Prostate gland (tissue), 2 donors: ENCODE results near the gene DMRTC1B. TPM values are rescaled to one million over a fixed set of nuclear protein-coding genes. Genes with fewer than 3 reads are reported as not detected.
"Not testable (repeated sequence)": the region's sequence is repeated elsewhere in the genome, so short reads cannot be mapped to it uniquely, and the experiment has no call there.

ENCODE experiments used
- DNase-seq: peaks from one replicate; pipeline ENCODE4 v3.0.0-alpha.2; 2019; ENCODE audit warnings: low spot score
- H3K27ac ChIP-seq, 2 donors: fragments of 200-600 bp; sonication (generic); 2 replicates each; pipeline ENCODE4 v1.5.1; 2017 to 2019
- H3K27me3 ChIP-seq: fragments of 200-600 bp; sonication (generic); replicated peaks from 2 replicates; pipeline ENCODE4 v1.5.1; 2019; ENCODE audit not compliant: insufficient read depth
- H3K36me3 ChIP-seq, 2 donors: fragments of 200-600 bp; sonication (generic); 1 replicate in 1 of 2; 2 replicates in 1 of 2; pipeline versions ENCODE4 v1.5.1 to v1.8.1; 2017 to 2019
- H3K4me1 ChIP-seq: fragments of 200-600 bp; sonication (generic); replicated peaks from 2 replicates; pipeline ENCODE4 v1.5.1; 2019
- H3K4me3 ChIP-seq, 2 donors: fragments of 200-600 bp; sonication (generic); 2 replicates each; pipeline ENCODE4 v1.5.1; 2017 to 2019
- H3K9me3 ChIP-seq: fragments of 200-600 bp; sonication (generic); 2 replicates; pipeline ENCODE4 v1.5.1; 2017
- WGBS: methylation state at CpG from one replicate; pipeline ENCODE4 v1.1.5; 2018; 5-methylcytosine and 5-hydroxymethylcytosine counted together
- intact Hi-C: fragments of 100-400 bp; cut with DNase I; formaldehyde crosslinking; loops from one replicate; pipeline ENCODE4 v1.14.2; 2022
- small RNA-seq, 2 donors: library from RNA; depleted of rRNA; stranded (forward); fragments of <200 nt; gene quantifications; one replicate each; pipeline ENCODE3, GENCODE V24; 2016
- total RNA-seq, 2 donors: library from RNA; depleted of rRNA; stranded (reverse); fragments of >200 nt; gene quantifications; one replicate each; pipeline ENCODE4 v1.1.0, GENCODE V29; 2016

DMRTC1B gene
- total RNA-seq, 2 donors from 2014 or later, result 2.8 to 4.4 TPM

GRCh38 chrX:72783365-72783936, 6.8 kb downstream of the DMRTC1B start:
- H3K9me3 ChIP-seq, H3K4me3 ChIP-seq, DNase-seq, H3K4me1 ChIP-seq, H3K27ac ChIP-seq, intact Hi-C loops, H3K27me3 ChIP-seq, H3K36me3 ChIP-seq: not testable (repeated sequence)
- no CpG with 5 or more reads among the region's 8 CpGs for WGBS

- H3K4me3 ChIP-seq, H3K9me3 ChIP-seq, intact Hi-C loops, H3K36me3 ChIP-seq, H3K27ac ChIP-seq, H3K27me3 ChIP-seq, DNase-seq, H3K4me1 ChIP-seq: not testable (repeated sequence)
- WGBS, result no CpG with 5 or more reads among the region's 6 CpGs
These were observed 7.3 kb downstream of the DMRTC1B start for GRCh38 chrX:72783964-72784363.

- intact Hi-C loops, H3K4me1 ChIP-seq, H3K27ac ChIP-seq, H3K4me3 ChIP-seq, H3K9me3 ChIP-seq, H3K36me3 ChIP-seq, DNase-seq, H3K27me3 ChIP-seq: not testable (repeated sequence)
- no CpG with 5 or more reads among the region's 1 CpG for WGBS
These were observed 11.5 kb downstream of the DMRTC1B start for GRCh38 chrX:72788142-72788541.

- H3K27ac ChIP-seq, H3K4me1 ChIP-seq, intact Hi-C loops, H3K9me3 ChIP-seq, DNase-seq, H3K27me3 ChIP-seq, H3K36me3 ChIP-seq, H3K4me3 ChIP-seq: not testable (repeated sequence)
- no CpG with 5 or more reads among the region's 3 CpGs for WGBS
These were observed 13.7 kb downstream of the DMRTC1B start for GRCh38 chrX:72790390-72790789.

GRCh38 chrX:72808110-72808509, 31.4 kb downstream of the DMRTC1B start, which contains the start of gene FAM236D:
Gene FAM236D, minus strand, starts transcription at chrX:72808210. Its CDS starts 100 bp downstream, at chrX:72808110.
- H3K36me3 ChIP-seq, intact Hi-C loops, H3K9me3 ChIP-seq, H3K4me1 ChIP-seq, H3K27ac ChIP-seq, DNase-seq, H3K27me3 ChIP-seq, H3K4me3 ChIP-seq: not testable (repeated sequence)
- no CpG with 5 or more reads among the region's 13 CpGs for WGBS

- H3K36me3 ChIP-seq, H3K4me1 ChIP-seq, intact Hi-C loops, H3K27ac ChIP-seq, H3K27me3 ChIP-seq, H3K4me3 ChIP-seq, H3K9me3 ChIP-seq, DNase-seq: not testable (repeated sequence)
- WGBS, result no CpG with 5 or more reads among the region's 13 CpGs
These were observed 54.0 kb downstream of the DMRTC1B start for GRCh38 chrX:72830701-72831100.

- H3K4me3 ChIP-seq, H3K9me3 ChIP-seq, DNase-seq, intact Hi-C loops, H3K4me1 ChIP-seq, H3K36me3 ChIP-seq, H3K27me3 ChIP-seq, H3K27ac ChIP-seq: not testable (repeated sequence)
- WGBS, result no CpG with 5 or more reads among the region's 2 CpGs
These were observed 60.8 kb downstream of the DMRTC1B start for GRCh38 chrX:72837532-72837931.

GRCh38 chrX:72882898-72883297, 106.2 kb downstream of the DMRTC1B start:
- H3K36me3 ChIP-seq, H3K27me3 ChIP-seq, DNase-seq, H3K4me3 ChIP-seq, intact Hi-C loops, H3K9me3 ChIP-seq, H3K4me1 ChIP-seq, H3K27ac ChIP-seq: not testable (repeated sequence)
- no CpG with 5 or more reads among the region's 2 CpGs for WGBS

- H3K27ac ChIP-seq, H3K4me1 ChIP-seq, H3K27me3 ChIP-seq, H3K4me3 ChIP-seq, H3K9me3 ChIP-seq, DNase-seq, intact Hi-C loops, H3K36me3 ChIP-seq: not testable (repeated sequence)
- no CpG with 5 or more reads among the region's 14 CpGs for WGBS
These were observed 113.0 kb downstream of the DMRTC1B start for GRCh38 chrX:72889740-72890139.

Small RNA genes lying within 50 kb of the gene (small RNA-seq; reads per million reads assigned to genes)
- 0 to 0.10 reads per million in 2 donors for gene RNU1-112P

Other genes with a start within 250 kb of the DMRTC1B start
- 10 to 100 TPM; 25.3 to 32.3 TPM for gene HDAC8, start 204.0 kb upstream of the DMRTC1B start, total RNA-seq
- 10 to 100 TPM; 12.4 TPM for gene PHKA1, start 62.6 kb upstream of the DMRTC1B start, total RNA-seq
- 10 to 100 TPM in 1 of 2 donors, not detected in 1; 81.3 TPM for gene FAM236B, start 5.8 kb downstream of the DMRTC1B start, total RNA-seq
- gene FAM236D, start 31.3 kb downstream of the DMRTC1B start, total RNA-seq, result not detected
- not detected for gene FAM236C, start 135.7 kb downstream of the DMRTC1B start, total RNA-seq
- 100 to 1,000 TPM in 1 of 2 donors, not detected in 1; 362 TPM for gene FAM236A, start 161.3 kb downstream of the DMRTC1B start, total RNA-seq
- gene DMRTC1, start 166.9 kb downstream of the DMRTC1B start, total RNA-seq, result under 1 TPM; 0.40 to 0.73 TPM
- gene PABPC1L2B, start 226.0 kb downstream of the DMRTC1B start, total RNA-seq, result 1 to 10 TPM in 1 of 2 donors, not detected in 1; 2.0 TPM